HUES64 (cell line): ENCODE data around the gene GNAI3.

Experiments
- H3K27ac ChIP-seq: 2 replicates; pipeline ENCODE4 v1.7.0; 2013; ENCODE audit warnings: low read depth, low read length, inconsistent platforms
- H3K27me3 ChIP-seq: 2 replicates; pipeline ENCODE4 v1.6.1; 2013; ENCODE audit warnings: mild to moderate bottlenecking, low read length; ENCODE audit not compliant: insufficient read depth
- H3K36me3 ChIP-seq: 2 replicates; pipeline ENCODE4 v1.6.1; 2013; ENCODE audit warnings: mild to moderate bottlenecking, low read length; ENCODE audit not compliant: insufficient read depth
- H3K4me1 ChIP-seq: 2 replicates; pipeline ENCODE4 v1.6.1; 2013; ENCODE audit warnings: mild to moderate bottlenecking, low read length, moderate library complexity; ENCODE audit not compliant: insufficient read depth
- H3K4me3 ChIP-seq: 2 replicates; pipeline ENCODE4 v1.5.1; 2013; ENCODE audit warnings: mild to moderate bottlenecking, low read length, moderate library complexity
- H3K9ac ChIP-seq: 2 replicates; pipeline ENCODE4 v1.6.1; 2013; ENCODE audit warnings: mild to moderate bottlenecking, low read depth, low read length
- H3K9me3 ChIP-seq: 2 replicates; pipeline ENCODE4 v1.6.1; 2013; ENCODE audit warnings: low read depth, low read length; ENCODE audit not compliant: insufficient read depth
- WGBS: fragments of 150-250, 120-280 bp; methylation state at CpG from one replicate; pipeline ENCODE4 v1.1.7; 2013; ENCODE audit warnings: missing lambda C conversion rate; 5-methylcytosine and 5-hydroxymethylcytosine counted together

The GNAI3 gene

GRCh38 chr1:109620401-109620791, 72.0 kb downstream of the GNAI3 start:
- Histone ChIP-seq H3K9ac (peak overlapping the region; percentile 78), H3K27ac (peak overlapping the region; percentile 40; the same call in 1 of the 2 replicates), H3K36me3 (no peaks in the 10 kb centered on the region), H3K9me3 (no peaks in the 10 kb centered on the region), H3K4me3 (peak overlapping the region; percentile 85), H3K4me1 (peaks cover 31% of the 10 kb centered on the region), H3K27me3 (no peaks in the 10 kb centered on the region)
- 2% methylated on average over 9 of the region's 9 CpGs for WGBS

- WGBS, result under 1% methylated on average over 16 of the region's 18 CpGs
- H3K36me3 ChIP-seq, result 0 out of 2 replicates have a peak, but pooled peaks cover 3% of the 10 kb centered on the region
- no peaks in the 10 kb centered on the region for H3K9me3 ChIP-seq
- peak overlapping the region; percentile 85 for H3K4me3 ChIP-seq
- H3K27me3 ChIP-seq, result no peaks in the 10 kb centered on the region
- H3K9ac ChIP-seq, result peak overlapping the region; percentile 78; the same call in 1 of the 2 replicates
- H3K27ac ChIP-seq, result no peak overlapping the region; the same call in 1 of the 2 replicates
- peaks cover 34% of the 10 kb centered on the region for H3K4me1 ChIP-seq
Measured at GRCh38 chr1:109620841-109621286, 72.4 kb downstream of the GNAI3 start.

- no peaks in the 10 kb centered on the region for H3K27me3 ChIP-seq
- peak overlapping the region; percentile 85 for H3K4me3 ChIP-seq
- H3K9me3 ChIP-seq, result no peaks in the 10 kb centered on the region
- H3K27ac ChIP-seq, result no peak overlapping the region
- WGBS, result 74% methylated on average over 13 of the region's 13 CpGs
- peaks cover 34% of the 10 kb centered on the region for H3K4me1 ChIP-seq
- no peak overlapping the region for H3K9ac ChIP-seq
- H3K36me3 ChIP-seq, result 0 out of 2 replicates have a peak, but pooled peaks cover 4% of the 10 kb centered on the region
Measured at GRCh38 chr1:109621379-109622136, 73.1 kb downstream of the GNAI3 start.

GRCh38 chr1:109622137-109622892, 73.9 kb downstream of the GNAI3 start:
- peaks cover 26% of the 10 kb centered on the region for H3K4me1 ChIP-seq
- H3K36me3 ChIP-seq, result peaks cover 8% of the 10 kb centered on the region
- no peaks in the 10 kb centered on the region for H3K9me3 ChIP-seq
- no peak overlapping the region for H3K27ac ChIP-seq
- no peak overlapping the region for H3K4me3 ChIP-seq
- H3K27me3 ChIP-seq, result no peaks in the 10 kb centered on the region
- H3K9ac ChIP-seq, result no peak overlapping the region
- WGBS, result 93% methylated on average over 11 of the region's 11 CpGs

- Histone ChIP-seq H3K9me3 (no peaks in the 10 kb centered on the region), H3K9ac (no peak overlapping the region), H3K27ac (no peak overlapping the region), H3K4me1 (peaks cover 21% of the 10 kb centered on the region), H3K36me3 (peaks cover 14% of the 10 kb centered on the region), H3K4me3 (no peak overlapping the region), H3K27me3 (no peaks in the 10 kb centered on the region)
- WGBS, result 95% methylated on average over 3 of the region's 3 CpGs
Measured at GRCh38 chr1:109622895-109623294, 74.5 kb downstream of the GNAI3 start.

- Histone ChIP-seq H3K27ac (no peak overlapping the region), H3K36me3 (peaks cover 22% of the 10 kb centered on the region), H3K27me3 (no peaks in the 10 kb centered on the region), H3K4me1 (peaks cover 18% of the 10 kb centered on the region), H3K9me3 (no peaks in the 10 kb centered on the region), H3K9ac (no peak overlapping the region), H3K4me3 (no peak overlapping the region)
- WGBS, result 92% methylated on average over 10 of the region's 11 CpGs
Measured at GRCh38 chr1:109623601-109624161, 75.3 kb downstream of the GNAI3 start.

- WGBS, result 92% methylated on average over 17 of the region's 17 CpGs
- H3K4me1 ChIP-seq, result peaks cover 11% of the 10 kb centered on the region
- no peak overlapping the region for H3K9ac ChIP-seq
- no peaks in the 10 kb centered on the region for H3K27me3 ChIP-seq
- no peak overlapping the region for H3K27ac ChIP-seq
- H3K36me3 ChIP-seq, result peaks cover 29% of the 10 kb centered on the region
- H3K9me3 ChIP-seq, result no peaks in the 10 kb centered on the region
- no peak overlapping the region for H3K4me3 ChIP-seq
Measured at GRCh38 chr1:109624201-109625010, 76.0 kb downstream of the GNAI3 start.

- Histone ChIP-seq H3K4me1 (peaks cover 10% of the 10 kb centered on the region; the same call in 1 of the 2 replicates), H3K36me3 (peaks cover 34% of the 10 kb centered on the region), H3K27me3 (no peaks in the 10 kb centered on the region), H3K9me3 (no peaks in the 10 kb centered on the region), H3K4me3 (no peak overlapping the region), H3K9ac (0 out of 2 replicates have a peak overlapping the region, but pooled peaks have one; percentile 13), H3K27ac (no peak overlapping the region)
- WGBS, result 84% methylated on average over 16 of the region's 16 CpGs
Measured at GRCh38 chr1:109625176-109625575, 76.8 kb downstream of the GNAI3 start.

GRCh38 chr1:109625601-109626560, 77.5 kb downstream of the GNAI3 start:
- Histone ChIP-seq H3K4me3 (no peak overlapping the region), H3K9me3 (no peaks in the 10 kb centered on the region), H3K4me1 (peaks cover 10% of the 10 kb centered on the region; the same call in 1 of the 2 replicates), H3K36me3 (peaks cover 38% of the 10 kb centered on the region), H3K27ac (0 out of 2 replicates have a peak overlapping the region, but pooled peaks have one; percentile 18), H3K9ac (0 out of 2 replicates have a peak overlapping the region, but pooled peaks have one; percentile 13), H3K27me3 (no peaks in the 10 kb centered on the region)
- WGBS, result 88% methylated on average over 32 of the region's 32 CpGs
